Activated CD4-positive, alpha-beta memory T cell treated with anti-CD3 and anti-CD28 coated beads, Interleukin-2, amount 10 ng/mL, durations not matched to agents 7 days and 5 days (primary cell): Measurements from ENCODE around the gene CRYGB. TPM values are rescaled to one million over a fixed set of nuclear protein-coding genes. Genes with fewer than 3 reads are reported as not detected.

Source experiments
- CTCF ChIA-PET: fragments of 350-600 bp; sonication (Branson Sonifier 250); formaldehyde crosslinking; loops from one replicate; lab custom pipeline; 2021; ENCODE audit warnings: antibody characterized with exemption, inconsistent platforms; lab: Charles Lee
- POLR2A ChIA-PET: fragments of 350-600 bp; sonication (Branson Sonifier 250); formaldehyde crosslinking; loops from one replicate; lab custom pipeline; 2021; ENCODE audit warnings: antibody characterized with exemption; lab: Charles Lee
- DNase-seq: peaks from one replicate; pipeline ENCODE4 v3.0.0-alpha.2; 2020
- H3K27ac Mint-ChIP-seq: one replicate; pipeline ENCODE4 v1.8.0; 2021; ENCODE audit warnings: mild to moderate bottlenecking, mixed read lengths
- H3K27me3 Mint-ChIP-seq: one replicate; pipeline ENCODE4 v1.8.0; 2021; ENCODE audit warnings: mixed read lengths
- H3K36me3 Mint-ChIP-seq: one replicate; pipeline ENCODE4 v1.8.0; 2021; ENCODE audit warnings: low read depth, mixed read lengths
- H3K4me1 Mint-ChIP-seq: one replicate; pipeline ENCODE4 v1.8.0; 2021; ENCODE audit warnings: mixed read lengths
- H3K4me3 Mint-ChIP-seq: one replicate; pipeline ENCODE4 v1.8.0; 2021; ENCODE audit warnings: mild to moderate bottlenecking, mixed read lengths
- H3K9me3 Mint-ChIP-seq: one replicate; pipeline ENCODE4 v1.8.0; 2021; ENCODE audit warnings: mixed read lengths
- total RNA-seq, 2 experiments: library from RNA; stranded (reverse); gene quantifications; one replicate each; pipeline ENCODE4 v1.2.3, GENCODE V29; 2021

The CRYGB gene
- total RNA-seq, 2 experiments from 2014 or later, result not detected

GRCh38 chr2:208097313-208097712, 48.6 kb downstream of the CRYGB start:
- peaks cover 3% of the 10 kb centered on the region for H3K27me3 Mint-ChIP-seq
- H3K4me1 Mint-ChIP-seq, result peaks cover 11% of the 10 kb centered on the region
- H3K9me3 Mint-ChIP-seq, result no peaks in the 10 kb centered on the region
- H3K4me3 Mint-ChIP-seq, result no peak overlapping the region
- ChIA-PET CTCF (no interaction called here), POLR2A (no interaction called here)
- H3K27ac Mint-ChIP-seq, result no peak overlapping the region
- no peak for DNase-seq
- H3K36me3 Mint-ChIP-seq, result no peaks in the 10 kb centered on the region

DNA sequence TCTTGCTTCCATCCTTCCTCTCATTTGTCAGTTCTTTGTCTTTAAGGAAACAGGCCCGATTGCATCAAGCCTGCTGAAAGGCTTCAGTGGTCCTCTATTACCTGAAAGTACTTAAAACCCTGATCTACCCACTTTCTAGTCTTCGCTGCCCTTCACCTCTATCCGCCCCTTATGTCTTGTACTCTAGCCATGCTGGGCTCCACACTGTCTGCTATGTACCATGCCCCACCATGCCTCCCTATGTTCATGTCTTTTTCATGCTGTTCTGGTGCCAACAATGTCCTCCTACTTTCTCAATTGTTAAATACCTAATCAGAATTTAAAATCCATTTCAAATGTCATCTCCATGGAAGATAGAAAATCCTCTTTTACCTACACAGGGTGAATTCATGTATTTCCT, 49.9 kb downstream of the CRYGB start:
- Mint-ChIP-seq H3K4me3 (no peak overlapping the region), H3K4me1 (peaks cover 7% of the 10 kb centered on the region), H3K9me3 (no peaks in the 10 kb centered on the region), H3K27ac (no peak overlapping the region), H3K36me3 (no peaks in the 10 kb centered on the region), H3K27me3 (peaks cover 6% of the 10 kb centered on the region)
- ChIA-PET POLR2A (no interaction called here), CTCF (no interaction called here)
- no peak for DNase-seq

DNA sequence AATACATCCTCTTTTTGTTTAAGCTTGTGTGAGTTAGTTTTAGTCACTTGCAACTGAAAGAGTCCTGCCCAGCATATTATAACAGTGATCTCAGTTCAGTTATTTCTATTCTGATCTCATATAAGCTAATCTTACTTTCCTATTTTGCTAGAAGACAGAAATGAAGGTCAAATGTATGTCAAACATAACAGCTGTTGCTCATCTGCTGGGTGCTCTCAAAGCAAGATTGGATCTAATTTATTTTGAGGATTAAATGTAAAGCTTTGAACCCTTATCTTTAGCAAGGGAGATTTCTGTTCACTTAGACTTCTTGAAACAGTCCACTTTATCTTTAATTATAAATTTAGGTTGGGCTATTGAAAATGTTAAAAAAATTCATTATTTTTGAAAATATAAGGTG, 52.8 kb downstream of the CRYGB start:
- Mint-ChIP-seq H3K36me3 (no peaks in the 10 kb centered on the region), H3K27ac (no peak overlapping the region), H3K9me3 (no peaks in the 10 kb centered on the region), H3K27me3 (peaks cover 3% of the 10 kb centered on the region), H3K4me1 (no peaks in the 10 kb centered on the region), H3K4me3 (no peak overlapping the region)
- DNase-seq, result no peak
- CTCF ChIA-PET, result interaction anchor here (0.7 to 1.0 kb wide), 2 partner anchors 21 to 86 kb away, joined by 3 read pairs; no protein-coding TSS in a partner anchor
- POLR2A ChIA-PET, result no interaction called here

Other genes starting within 250 kb of the CRYGB start
- gene PLEKHM3, start 120.6 kb downstream of the CRYGB start, total RNA-seq, result 1 to 10 TPM; 4.9 to 5.4 TPM
- gene CRYGD, start 21.6 kb downstream of the CRYGB start, total RNA-seq, result not detected
- not detected for gene CRYGC, start 16.3 kb downstream of the CRYGB start, total RNA-seq
- not detected for gene CRYGA, start 17.4 kb upstream of the CRYGB start, total RNA-seq
- not detected for gene C2orf80, start 43.9 kb upstream of the CRYGB start, total RNA-seq
- gene IDH1, start 108.9 kb upstream of the CRYGB start, total RNA-seq, result 10 to 100 TPM; 41.3 to 44.2 TPM
- gene PIKFYVE, start 120.1 kb upstream of the CRYGB start, total RNA-seq, result 10 to 100 TPM; 36.6 to 37.2 TPM